ENCODE results near the gene TBC1D24.

Gene TBC1D24

DNA sequence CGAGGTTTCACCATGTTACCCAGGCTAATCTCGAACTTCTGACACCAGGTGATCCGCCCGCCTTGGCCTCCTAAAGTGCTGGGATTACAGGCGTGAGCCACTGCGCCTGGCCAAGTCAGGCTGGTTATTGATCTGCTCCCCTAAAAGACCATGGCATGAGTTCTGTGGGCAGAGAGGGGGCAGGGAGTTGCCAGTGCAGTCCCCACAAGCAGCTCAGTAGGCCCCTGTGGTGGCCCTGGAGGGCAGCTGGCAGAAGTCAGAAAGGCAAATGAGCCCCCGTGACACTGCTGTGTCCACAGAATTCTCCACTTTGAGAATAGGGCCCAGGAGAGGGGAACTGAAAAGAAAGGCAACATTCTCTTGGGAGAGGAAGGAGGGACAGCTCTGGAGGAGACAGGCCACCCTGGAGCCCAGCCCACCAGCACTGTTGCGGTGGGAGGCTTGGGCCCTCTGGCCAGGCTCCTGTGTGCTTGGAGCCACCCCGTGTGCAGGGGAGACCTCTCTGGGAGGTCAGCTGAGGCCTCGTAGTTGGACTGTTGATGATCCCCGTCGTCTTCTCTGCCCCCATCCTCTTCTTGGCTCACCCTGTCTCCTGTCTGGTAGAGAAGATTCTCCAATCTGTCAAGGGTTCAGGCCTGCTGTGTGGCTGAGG, 43.2 kb downstream of the TBC1D24 start:
- no peak for DNase-seq (ENCODE audit: low read depth)

DNA sequence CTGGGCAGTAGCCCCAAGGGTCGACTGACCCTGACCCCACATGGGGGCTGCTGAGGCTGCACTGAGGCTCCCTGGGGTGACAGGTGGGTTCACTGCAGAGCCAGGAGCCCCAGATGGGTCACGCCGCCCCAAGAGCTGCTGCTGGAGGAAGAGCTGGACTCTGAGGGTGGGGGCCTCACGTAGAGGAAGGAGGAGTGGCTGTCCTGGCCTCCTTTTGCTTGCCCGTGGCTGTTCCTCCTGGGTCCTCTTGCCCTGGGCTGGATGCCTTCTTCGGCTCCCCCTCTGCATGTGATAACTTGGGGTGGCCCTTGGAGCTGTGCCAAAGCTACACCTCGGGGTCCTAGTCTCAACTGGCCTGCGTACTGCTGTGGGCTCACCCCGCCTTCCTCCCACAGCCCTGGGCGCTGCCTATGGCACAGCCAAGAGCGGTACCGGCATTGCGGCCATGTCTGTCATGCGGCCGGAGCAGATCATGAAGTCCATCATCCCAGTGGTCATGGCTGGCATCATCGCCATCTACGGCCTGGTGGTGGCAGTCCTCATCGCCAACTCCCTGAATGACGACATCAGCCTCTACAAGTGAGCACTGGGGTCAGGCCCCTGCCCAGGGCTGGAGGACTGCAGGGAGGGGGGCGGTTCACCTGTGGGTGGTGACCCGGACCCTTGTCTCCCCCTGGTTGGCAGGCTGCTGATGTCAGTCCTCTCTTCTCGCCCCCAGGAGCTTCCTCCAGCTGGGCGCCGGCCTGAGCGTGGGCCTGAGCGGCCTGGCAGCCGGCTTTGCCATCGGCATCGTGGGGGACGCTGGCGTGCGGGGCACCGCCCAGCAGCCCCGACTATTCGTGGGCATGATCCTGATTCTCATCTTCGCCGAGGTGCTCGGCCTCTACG, 44.1 kb downstream of the TBC1D24 start:
- no peak for DNase-seq (ENCODE audit: low read depth)

DNA sequence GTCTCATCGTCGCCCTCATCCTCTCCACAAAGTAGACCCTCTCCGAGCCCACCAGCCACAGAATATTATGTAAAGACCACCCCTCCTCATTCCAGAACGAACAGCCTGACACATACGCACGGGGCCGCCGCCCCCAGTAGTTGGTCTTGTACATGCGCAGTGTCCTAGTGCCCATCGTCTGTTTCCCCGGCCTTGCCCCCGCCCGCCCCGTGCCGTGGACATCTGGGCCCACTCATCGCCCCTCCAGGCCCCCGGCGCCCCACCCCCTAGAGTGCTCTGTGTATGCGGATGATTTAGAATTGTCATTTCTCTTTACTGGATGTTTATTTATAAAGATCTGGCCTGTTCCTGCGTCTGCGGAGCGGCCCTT, 44.8 kb downstream of the TBC1D24 start:
- no peak for DNase-seq (ENCODE audit: low read depth)

DNA sequence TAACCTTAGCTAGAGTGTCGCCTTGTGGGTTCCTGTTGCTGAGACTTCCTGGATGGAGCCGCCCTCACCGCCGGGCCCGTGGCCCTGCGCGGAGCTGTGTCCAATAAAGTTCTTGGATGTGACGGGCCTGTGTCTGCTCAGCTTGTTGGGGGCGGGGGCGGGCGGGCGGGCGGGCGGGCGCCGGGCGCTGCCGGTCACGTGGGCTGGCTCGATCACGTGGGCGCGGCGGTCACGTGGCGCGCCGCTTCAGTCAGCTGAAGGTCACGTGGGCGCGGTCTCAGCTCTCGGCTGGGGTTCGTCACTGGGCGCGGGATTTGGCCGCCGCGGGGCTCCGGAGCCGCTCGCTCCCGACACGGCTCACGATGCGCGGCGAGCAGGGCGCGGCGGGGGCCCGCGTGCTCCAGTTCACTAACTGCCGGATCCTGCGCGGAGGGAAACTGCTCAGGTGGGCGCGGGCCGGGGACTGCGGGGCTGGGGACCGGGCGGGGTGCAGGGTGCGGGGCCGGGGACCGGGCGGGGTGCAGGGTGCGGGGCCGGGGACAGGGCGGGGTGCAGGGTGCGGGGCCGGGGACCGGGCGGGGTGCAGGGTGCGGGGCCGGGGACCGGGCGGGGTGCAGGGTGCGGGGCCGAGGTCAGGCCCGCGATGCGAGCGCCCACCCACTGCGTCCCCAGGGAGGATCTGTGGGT, 45.3 kb downstream of the TBC1D24 start, which contains the start of gene AMDHD2:
TSS of gene AMDHD2 (plus strand) at position 275 of the 687 bp plus-strand sequence. CDS start at position 363, 88 bp downstream.
- DNase-seq (ENCODE audit: low read depth): peak; percentile 77

DNA sequence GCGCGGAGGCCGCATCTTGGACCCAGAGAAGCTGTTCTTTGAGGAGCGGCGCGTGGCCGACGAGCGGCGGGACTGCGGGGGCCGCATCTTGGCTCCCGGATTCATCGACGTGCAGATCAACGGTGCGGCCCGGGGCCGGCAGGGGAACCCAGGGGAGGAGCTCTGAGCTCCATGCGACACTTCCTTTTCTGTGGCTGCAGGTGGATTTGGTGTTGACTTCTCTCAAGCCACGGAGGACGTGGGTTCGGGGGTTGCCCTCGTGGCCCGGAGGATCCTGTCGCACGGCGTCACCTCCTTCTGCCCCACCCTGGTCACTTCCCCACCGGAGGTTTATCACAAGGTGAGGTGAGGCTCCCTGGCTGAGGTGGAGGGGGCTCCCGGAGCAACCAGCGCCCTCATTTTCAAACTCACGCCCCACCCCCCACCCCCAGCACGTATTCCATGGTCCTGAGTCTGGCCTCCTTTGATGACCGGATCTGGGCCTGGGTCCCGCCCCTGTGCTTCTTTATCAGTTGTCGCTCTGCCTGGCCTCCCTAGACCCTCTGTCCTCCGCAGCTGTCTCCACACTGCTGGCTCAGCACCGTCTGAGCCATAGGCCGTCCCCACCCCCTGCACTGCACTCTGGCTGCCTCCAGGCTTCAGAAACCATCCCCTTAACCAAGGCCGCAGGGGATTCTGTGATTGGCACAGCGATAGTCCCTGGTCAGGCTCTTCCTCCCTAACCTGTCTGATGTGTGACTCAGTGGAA, 46.0 kb downstream of the TBC1D24 start:
- no peak for DNase-seq (ENCODE audit: low read depth)

DNA sequence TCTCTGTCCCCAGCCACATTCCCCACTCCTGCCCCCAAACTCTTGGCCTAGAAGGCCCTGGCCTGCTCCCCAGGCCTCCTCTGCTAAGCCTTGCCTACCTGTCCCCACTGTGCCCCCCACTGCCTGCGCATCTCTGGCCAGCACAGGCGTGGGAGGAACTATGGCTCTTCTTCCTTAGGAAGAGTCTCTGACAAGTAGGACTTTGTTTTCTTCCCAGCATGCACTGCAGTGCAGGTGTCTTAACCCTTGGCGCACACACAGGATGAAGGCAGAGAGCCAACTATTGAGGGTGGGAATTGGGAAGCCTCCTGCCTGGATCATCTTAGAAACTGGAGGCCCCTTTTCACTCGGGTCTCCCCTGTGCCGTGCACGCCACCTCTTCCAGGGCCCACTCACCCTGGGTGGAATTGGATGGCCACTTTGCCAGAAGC, 48.9 kb downstream of the TBC1D24 start:
- DNase-seq (ENCODE audit: low read depth): no peak

DNA sequence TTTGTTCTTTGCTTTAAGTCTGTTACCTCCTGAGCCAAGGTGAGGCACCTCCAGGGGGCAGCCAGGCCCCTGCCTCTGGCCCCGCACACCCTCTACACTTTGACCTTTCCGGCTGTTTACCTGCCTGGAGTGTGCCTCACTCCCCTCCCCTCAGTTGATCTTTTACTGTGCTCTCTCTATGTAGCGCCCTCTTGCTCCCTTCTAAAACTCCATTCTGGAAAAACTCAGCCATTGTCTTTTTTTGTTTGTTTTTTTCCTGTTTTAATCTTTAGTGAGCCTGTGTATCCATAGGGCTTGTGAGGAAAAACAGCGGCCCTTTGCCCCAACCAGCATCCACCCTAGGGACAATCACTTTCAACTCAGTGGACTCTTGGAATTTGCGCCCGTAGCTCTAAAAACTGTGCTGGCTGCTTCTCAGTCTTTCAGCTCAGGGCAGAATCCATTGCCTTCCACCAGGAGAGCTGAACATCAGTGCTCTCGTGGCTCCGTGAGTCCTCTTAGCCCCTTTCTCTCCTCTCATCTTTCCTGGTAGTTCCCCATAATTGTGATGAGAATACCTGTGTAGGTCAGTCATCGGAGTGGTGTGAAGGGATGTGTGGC, 49.5 kb downstream of the TBC1D24 start:
- DNase-seq (ENCODE audit: low read depth): no peak

DNA sequence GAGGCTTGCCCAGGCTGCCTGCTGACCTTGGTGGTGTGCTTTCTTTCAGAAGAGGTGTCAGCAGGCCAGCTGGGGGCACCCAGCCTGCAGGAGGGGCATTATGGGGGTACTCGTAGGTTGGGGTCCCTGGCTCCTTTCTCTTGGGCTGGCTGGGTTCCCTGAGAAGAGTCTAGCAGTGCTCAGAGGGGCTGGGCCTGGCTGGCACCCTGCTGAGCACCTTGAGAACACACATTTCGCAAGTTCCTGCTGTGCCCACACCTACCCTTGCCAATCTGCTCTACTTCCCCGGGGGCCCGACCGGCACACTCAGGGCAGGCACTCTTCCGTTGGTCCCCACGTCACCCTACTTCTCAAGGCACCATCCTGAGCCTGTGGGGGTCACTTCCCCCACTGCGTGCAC, 51.2 kb downstream of the TBC1D24 start:
- DNase-seq (ENCODE audit: low read depth): no peak

DNA sequence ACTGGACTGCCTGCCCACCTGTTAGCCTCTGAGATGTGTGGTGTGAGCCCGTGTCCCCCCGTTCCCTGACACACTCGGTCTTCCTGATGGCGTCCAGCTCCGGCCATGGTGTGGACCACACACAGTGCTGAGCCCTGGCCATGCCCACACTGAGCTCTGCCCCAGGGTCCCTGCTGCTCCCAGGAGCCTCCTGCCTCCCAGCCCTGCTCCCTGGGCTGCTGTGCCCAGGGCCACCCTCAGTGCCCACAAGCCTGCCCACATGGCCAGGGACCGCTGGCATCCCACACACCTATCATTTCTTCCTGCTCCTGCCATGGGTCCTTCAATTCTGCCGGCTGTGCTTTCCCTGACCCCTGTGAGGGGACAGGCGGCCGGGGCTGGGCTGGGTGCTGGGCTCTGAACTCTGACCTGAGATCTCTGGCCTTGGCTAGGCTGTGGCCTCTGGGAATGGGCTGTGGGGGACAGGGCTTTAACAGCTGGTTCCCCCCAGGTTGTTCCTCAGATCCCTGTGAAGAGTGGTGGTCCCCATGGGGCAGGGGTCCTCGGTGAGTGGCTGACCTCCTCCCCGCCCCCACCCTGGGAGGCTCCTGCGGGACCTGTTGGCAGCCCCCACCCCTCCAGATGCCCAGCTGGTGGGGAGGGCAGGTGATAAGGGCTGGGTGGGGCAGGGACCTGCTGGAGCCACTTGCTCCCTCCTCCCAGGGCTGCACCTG, 52.3 kb downstream of the TBC1D24 start:
- no peak for DNase-seq (ENCODE audit: low read depth)

DNA sequence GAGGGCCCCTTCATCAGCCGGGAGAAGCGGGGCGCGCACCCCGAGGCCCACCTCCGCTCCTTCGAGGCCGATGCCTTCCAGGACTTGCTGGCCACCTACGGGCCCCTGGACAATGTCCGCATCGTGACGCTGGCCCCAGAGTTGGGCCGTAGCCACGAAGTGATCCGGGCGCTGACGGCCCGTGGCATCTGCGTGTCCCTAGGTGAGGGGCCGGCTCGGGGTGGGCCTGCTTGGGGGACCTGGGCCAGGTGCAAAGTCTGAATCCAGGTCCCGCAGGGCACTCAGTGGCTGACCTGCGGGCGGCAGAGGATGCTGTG, 52.8 kb downstream of the TBC1D24 start:
- DNase-seq (ENCODE audit: low read depth): no peak

DNA sequence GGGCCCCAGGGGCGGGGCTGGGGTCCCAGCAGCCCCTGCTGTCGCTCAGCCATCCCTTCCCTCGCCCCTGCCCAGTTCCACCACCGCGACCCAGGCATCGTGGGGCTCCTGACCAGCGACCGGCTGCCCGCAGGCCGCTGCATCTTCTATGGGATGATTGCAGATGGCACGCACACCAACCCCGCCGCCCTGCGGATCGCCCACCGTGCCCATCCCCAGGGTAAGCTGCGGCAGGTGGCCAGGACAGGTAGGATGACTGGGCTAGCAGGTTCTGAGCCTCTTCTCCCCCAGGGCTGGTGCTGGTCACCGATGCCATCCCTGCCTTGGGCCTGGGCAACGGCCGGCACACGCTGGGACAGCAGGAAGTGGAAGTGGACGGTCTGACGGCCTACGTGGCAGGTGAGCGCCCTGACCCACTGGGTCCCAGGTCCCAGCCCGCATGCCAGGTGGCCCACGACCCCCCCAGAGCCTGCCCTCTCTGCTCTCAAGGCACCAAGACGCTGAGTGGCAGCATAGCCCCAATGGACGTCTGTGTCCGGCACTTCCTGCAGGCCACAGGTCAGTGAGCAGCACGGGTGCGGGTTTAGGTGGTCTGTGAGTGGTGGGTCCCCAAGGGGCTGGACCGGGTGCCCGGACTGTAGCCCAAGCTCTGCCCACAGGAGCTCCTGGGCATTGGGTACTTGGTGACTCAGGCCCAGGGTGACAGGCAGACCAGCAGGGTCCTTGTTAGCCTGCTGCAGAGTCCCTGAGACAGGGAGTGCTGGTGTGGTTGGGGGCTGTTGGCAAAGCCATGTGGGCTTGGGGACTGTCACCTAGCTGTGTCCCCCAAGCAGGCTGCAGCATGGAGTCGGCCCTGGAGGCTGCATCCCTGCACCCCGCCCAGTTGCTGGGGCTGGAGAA, 53.5 kb downstream of the TBC1D24 start:
- no peak for DNase-seq (ENCODE audit: low read depth)

DNA sequence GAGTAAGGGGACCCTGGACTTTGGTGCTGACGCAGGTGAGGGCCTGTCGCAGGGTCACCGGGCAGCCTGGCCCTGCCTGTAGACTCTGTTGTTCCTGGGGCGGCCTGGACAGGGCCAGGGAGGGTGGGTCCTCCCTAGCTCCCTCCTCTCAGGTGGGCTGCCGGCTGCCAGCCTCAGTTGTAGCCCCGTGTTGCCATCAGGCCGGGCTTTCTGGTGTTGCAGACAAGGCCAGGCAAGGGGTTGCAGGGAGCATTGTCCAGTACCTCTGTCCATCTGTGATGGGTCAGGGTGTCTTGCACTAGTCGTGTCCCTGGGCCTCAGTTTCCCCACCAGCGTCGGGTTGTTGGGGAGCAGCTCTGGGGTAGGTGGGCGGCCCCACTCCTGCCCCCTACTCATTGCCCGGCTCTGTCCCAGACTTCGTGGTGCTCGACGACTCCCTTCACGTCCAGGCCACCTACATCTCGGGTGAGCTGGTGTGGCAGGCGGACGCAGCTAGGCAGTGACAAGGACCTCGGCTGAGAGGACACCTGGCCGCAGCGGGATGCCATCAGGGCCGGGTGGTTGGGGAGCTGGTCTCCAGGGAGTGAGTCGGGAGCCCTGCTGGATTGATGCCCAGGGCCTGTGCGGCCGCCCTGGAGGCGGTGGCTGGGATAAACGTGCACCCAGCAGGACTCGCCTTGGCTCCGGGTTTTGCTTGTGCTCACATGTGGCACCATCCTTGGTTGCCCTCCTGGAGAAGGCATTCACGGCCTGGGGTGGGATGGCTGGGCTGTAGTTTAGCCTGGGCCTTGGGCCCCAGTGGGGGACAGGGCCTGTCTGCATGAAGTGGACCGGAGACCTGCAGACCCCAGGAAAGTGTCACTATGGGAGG, 54.4 kb downstream of the TBC1D24 start:
- DNase-seq (ENCODE audit: low read depth): no peak

DNA sequence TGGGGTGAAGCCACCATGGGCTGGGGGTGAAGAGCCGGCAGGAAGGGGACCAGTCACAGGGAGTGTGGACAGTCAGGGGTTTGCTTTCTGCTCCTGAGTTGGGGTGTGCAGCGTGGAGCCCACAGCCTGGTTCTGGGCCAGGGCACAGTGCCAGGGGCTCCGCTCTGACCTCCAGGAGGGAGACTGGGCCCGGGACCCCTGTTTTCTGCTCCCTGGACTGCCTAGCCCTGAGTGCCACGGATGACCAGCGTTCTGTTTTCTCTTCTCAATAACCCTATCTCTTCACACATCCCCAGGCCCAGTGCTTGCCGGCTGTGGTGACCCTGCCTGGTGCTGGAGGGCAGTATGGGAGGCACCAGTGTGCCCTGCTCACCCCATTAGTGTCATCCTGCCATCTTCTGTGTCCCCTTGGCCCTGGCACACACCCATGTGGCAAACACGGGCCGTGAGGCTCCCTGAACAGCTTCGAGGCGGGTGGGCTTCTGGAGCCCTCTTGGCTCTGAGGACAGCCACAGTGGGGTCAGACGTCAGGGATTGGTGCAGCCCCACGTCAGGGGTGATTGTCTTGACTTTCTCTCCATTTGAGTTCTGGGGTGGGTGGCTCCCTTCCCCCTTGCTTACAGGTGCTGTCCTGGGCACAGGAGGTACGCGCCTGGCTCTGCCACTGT, 55.2 kb downstream of the TBC1D24 start:
- no peak for DNase-seq (ENCODE audit: low read depth)

DNA sequence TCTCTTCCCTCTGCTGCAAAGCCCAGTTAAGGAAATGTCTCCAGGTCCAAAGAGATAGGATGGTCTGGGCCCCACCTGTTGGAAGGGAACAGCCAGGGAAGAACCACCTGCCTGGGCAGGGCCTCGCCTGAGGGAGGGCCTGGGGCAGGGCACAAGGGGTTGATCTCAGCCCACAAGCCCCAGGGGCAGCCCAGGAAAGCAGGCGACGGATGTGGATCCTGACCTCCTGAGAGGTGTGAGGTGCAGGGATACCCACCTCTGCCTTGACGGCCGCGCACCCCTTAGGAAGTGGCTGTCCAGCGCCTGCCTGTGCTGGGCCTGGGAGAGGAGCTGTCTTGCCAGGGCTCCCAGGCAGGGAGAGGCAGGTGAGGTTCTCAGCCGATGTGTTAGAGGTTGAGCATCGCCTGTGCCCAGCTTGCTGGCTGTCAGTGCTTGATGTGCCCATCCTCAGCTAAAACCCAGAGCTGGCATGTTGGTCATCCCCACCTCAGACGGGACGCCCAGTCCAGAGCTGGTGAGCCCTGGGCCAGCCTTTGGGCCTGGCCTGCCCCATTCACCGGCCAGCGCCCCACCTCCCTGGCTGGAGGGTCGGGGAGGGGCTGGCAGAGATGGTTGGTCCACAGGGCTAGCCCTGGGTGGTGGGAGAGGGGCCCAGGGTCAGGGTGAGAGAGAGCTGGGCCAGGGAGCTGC, 55.8 kb downstream of the TBC1D24 start:
- DNase-seq (ENCODE audit: low read depth): no peak

DNA sequence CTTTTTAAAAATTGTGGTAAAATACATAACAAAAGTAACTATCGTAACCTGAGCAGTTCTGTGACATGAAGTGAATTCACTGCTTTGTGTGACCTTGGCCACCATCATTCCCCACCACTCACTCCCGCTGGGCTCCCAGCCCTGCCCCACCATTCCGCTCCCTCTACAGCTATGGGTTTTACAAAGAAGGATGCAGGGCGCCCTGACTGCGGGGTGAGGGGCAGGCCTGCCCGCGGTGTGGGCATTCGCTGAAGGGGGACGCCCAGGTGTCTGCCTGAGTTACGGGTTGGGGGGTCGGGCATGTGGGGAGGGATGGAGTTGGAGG, 56.4 kb downstream of the TBC1D24 start, which contains the start of gene CEMP1:
TSS of gene CEMP1 (minus strand) at position 38 of the 325 bp plus-strand sequence. CDS start 335 bp downstream, outside the sequence.
- DNase-seq (ENCODE audit: low read depth): no peak

DNA sequence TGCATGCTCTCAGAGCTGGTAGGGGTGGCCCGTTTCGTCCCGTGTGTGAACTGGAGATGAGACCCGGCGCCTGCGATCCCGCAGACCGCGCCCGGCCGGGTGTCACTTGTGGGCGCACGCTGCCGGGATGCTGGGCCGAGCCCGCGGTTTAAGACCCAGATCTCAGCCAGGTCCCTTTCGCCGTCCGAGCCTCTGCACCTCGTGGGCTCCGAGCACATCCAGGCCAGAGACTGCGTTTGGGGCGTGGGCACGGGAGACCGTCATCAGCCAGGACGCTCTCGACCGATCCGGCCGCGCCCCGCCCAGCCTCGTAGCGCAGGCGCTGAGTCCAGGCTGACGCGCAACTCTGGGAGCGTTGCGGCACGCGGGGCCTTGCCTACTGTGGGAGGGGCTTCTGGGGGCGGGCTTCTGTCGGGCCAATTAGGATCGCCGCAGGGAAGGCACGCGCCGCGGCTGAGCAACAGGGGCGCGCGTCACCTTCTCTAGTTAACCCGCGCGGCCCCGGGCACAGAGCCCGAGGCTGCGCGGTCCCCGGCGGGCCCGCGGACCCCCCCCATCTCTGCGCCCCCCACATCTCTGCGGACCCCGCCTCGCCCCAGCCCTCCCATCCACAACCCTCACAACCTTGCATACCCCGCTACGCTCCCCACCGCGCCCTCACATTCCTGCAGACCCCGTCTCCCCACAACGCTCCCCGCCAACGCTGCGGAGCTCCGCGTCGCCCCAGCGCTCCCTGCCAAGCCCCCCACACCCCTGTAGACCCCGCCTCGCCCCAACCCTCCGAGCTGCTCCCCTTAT, 57.0 kb downstream of the TBC1D24 start:
- DNase-seq (ENCODE audit: low read depth): peak; percentile 96

DNA sequence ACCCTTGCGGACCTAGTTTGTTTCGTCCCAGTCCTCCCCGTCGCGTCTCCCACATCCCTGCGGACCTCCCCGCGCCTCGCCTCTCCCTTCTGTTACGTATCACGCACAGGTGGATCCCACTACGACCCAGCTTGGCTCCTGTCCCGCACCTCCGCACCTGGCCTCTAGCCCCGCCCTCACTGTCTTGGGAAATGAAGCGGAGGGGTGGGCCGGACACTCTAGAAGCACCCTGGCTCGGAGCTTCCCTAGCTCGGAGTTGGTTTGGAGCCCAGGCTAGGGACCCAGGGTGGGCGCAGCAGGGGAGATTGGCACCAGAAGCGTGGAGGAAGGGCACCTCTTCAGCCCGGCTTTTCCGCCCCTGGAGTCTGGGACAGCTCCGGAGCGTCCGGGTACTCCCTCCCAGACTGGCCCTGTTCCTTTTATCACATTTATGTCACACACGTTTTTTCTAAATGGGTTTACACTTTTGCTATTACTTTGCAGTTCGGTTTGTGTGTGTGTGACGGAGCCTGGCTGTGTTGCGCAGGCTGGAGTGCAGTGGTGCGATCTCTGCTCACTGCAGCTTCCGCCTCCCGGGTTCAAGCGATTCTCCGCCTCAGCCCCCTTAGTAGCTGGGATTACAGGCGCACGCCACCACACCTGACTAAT, 57.7 kb downstream of the TBC1D24 start:
- no peak for DNase-seq (ENCODE audit: low read depth)

All from stromal cell of bone marrow (primary cell).